GM19372 (cell line): Measurements from ENCODE around the gene ZC2HC1B.
"Not testable (repeated sequence)": the region's sequence is repeated elsewhere in the genome, so short reads cannot be mapped to it uniquely, and the experiment has no call there.

Experiments
- ATAC-seq: cut with Tn5 transposase; IDR thresholded peaks from one replicate; pipeline ENCODE4 v1.9.1; 2021; ENCODE audit warnings: mild to moderate bottlenecking, low read depth, moderate library complexity; ENCODE audit not compliant: unreplicated experiment

ZC2HC1B gene, protein sequence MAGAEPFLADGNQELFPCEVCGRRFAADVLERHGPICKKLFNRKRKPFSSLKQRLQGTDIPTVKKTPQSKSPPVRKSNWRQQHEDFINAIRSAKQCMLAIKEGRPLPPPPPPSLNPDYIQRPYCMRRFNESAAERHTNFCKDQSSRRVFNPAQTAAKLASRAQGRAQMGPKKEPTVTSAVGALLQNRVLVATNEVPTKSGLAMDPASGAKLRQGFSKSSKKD

DNA sequence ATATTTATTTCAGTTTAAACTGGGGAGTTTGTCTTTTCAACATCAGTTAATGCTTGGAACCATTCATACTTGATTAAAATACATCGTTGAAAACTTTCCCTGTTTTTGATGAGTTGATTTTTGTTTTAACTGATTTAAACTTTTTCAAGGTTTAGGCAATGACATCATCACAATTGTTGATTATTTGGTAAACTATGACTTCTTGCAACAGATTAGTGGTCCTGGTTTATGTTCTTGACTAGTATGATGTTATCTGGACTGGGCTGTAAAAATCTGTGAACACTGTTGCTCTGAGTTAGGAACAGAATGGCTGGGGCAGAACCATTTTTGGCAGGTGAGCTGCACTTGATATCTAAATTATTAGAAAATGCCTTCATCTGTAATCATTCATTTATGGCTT is at the start of gene ZC2HC1B:
Gene ZC2HC1B (plus strand): TSS at position 241 of the 400 bp plus-strand sequence. CDS start 66 bp downstream, at position 307.
- ATAC-seq, result no peak

DNA sequence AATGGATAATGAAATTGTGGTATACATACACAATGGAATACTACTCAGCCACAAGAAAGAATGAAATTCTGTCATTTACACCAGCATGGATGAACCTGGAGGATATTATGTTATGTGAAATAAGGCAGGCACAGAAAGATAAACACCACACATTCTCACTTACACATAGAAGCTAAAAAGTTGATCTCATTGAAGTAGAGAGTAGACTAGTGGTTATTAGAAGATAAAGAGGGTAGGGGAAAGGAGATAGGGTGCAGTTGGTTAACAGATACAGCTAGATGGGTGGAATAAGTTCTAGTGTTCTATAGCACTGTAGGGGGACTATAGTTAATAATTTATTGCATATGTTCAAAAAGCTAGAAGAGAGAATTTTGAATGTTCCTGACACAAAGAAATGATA is 46.7 kb upstream of the ZC2HC1B start:
- ATAC-seq, result no peak

DNA sequence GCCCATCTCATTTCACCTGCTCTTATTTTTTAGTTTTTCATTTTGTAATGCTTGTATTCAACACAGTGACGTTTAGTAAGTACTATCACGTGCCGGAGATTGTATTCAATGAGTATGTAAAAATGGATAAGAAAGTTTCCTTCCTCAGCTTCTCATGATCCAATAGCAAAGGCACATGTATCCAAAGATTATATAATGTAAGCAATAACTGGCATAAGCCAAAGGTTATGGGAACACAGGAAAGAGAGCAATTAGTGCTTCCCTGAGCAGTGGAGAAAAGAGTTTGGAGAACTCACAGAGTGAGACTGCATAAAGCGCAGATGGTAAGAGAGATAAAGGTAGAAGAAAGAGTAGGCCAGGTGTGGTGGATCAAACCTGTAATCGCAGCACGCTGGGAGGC is 42.9 kb upstream of the ZC2HC1B start:
- ATAC-seq, result no peak

DNA sequence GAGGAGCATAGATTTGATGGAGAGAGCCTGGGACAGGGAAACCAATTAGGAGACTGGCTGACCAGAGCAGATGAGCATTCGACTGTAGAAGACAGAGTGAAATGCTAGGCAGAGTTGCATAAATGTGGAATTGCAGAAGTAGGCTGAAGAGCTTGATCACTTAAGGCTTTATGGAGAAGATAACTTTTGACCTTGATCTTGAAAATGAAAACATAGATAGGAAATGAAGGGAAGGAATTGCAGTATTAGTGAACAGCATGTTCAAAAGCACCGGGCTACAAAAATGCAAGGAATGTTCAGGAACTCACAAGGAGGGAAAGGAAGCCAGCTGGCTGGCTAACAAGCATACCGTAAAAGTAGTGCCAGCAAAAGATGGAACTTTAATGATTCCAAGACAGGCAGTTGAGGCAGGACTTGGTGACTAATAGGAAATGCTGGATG is 41.7 kb upstream of the ZC2HC1B start:
- no peak for ATAC-seq

DNA sequence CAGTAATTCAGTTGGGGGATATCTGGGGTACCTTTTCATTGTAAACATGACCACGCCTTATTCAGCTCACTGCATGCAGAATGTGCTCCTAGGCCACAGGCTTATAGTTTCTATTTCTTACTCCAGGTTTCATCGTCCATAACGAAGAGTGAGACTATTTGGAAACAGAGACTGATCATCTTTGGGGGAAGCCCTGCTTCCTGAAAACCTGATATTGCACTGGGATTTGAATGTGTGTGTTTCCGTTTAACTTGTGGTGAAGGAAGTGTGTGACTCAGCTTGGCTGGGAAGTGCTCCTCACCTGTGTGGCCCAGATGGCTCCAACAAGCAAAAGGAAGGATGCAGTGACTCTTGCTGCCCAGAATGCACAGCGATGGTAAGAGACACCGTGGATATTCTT is 40.7 kb upstream of the ZC2HC1B start:
- ATAC-seq, result no peak

DNA sequence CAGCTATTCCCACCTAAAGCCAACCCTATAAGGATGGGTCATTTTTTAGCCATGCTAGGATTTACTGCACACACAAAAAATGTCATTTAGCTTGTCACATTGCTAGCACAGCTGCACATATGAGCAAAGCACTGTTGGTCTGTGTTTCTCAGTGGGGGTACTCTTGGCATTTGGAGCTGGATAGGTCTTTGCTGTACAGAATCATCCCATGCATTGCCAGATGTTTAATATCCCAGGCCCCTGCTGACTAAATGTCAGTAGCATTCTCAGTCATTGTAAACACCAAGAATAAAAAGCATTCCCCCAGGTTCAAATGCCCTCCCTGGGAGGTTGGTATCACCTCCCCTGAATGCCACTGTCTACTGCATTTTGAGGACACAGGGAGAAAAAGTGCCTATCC is 35.7 kb upstream of the ZC2HC1B start:
- no peak for ATAC-seq

DNA sequence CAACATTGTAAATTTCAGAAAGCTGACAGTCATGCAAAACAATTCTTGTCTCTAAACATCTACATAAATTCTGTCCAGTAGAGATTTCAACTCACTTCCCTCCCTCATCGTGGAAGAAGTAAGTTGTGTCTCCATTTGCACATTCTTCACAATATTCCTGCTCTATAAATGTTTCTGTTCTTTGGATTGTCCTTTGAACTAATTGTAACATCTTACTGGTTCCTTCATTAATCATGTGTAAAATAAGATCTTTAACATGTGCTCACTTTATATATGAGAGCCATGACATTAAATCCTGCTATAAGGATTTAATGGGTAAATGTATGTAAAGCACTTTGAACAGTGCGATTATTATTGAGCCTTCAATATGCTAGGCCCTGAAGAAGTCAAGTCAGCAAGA is 28.1 kb upstream of the ZC2HC1B start:
- ATAC-seq, result no peak

DNA sequence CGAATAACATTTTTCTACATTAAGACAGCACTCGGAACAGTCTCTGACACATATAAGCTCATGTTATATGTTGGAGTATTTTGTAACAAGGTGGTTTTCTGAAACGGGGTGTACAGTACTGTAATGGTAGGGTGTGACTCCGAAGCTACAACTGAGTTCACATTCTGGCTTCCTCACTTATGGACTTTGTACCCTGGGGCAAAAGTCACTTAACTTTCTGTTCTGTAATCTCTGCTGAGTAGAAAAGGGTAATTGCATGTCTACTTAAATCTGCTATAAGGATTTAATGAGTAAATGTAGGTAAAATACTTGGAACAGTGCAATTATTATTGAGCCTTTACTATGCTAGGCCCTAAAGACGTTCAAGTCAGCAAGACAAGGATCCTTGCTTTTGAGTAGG is 25.9 kb upstream of the ZC2HC1B start:
- no peak for ATAC-seq

DNA sequence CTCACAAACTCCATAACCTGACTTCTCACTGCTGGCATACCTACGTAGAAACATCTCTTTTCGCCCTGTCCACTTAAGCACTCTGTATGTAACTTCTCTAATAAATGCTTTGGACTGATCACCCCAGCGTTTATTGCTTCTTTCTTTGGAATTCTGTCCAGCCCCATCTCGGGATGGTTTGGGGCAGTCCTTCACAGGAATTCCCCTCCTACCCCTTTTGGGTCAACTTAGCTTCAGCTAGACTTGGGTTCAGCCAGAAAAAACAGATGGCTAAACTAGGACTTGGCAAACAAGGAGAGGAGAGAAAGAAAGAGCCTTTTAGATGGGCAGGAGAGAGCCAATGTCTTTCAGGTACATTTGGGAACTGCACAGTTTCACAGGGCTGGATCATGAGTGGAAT is 25.1 kb upstream of the ZC2HC1B start:
- ATAC-seq, result no peak

DNA sequence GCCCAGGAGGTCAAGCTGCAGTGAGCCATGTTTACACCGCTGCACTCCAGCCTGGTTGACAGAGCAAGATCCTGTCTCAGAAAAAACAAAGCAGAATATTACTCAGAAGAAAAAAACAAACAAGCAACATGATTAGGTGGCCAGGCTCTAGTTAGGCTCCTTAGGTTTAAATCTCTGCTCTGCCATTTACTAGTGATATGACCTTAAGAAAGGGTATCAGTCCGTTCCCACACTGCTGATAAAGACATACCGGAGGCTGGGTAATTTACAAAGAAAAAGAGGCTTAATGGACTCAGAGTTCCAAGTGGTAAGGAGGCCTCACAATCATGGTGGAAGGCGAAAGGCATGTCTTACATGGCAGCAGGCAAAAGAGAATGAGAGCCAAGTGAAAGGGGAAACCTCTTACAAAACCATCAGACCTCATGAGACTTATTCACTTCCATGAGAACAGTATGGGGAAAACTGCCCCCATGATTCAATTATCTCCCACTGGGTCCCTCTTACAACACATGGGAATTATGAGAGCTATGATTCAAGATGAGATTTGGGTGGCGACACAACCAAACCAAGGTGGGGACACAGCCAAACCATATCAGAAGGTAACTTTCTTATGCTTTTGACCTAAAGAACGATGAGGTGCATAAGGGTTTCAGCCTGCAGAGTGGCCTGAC is 23.5 kb upstream of the ZC2HC1B start:
- ATAC-seq, result no peak

DNA sequence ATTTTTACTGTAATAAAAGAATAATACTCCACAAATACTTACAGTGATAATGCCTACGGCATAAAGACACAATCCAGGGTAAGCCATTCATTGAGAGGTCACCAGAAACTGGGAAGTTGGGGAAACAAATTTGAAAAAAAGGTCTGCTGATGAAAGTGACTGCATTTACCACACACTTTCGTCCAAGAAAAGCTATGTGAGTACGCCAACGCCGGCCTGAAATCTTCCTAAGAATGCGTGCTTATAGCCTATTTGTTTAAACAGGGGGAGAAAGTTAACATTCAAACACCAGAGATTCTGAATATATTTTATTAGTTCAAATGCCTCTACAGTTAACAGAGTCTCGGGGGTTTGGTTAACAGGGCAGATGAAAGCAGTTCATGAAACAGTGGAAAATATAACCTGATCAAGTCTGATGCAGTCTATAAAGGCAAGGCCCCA is 21.8 kb upstream of the ZC2HC1B start:
- peak; percentile 21 for ATAC-seq

DNA sequence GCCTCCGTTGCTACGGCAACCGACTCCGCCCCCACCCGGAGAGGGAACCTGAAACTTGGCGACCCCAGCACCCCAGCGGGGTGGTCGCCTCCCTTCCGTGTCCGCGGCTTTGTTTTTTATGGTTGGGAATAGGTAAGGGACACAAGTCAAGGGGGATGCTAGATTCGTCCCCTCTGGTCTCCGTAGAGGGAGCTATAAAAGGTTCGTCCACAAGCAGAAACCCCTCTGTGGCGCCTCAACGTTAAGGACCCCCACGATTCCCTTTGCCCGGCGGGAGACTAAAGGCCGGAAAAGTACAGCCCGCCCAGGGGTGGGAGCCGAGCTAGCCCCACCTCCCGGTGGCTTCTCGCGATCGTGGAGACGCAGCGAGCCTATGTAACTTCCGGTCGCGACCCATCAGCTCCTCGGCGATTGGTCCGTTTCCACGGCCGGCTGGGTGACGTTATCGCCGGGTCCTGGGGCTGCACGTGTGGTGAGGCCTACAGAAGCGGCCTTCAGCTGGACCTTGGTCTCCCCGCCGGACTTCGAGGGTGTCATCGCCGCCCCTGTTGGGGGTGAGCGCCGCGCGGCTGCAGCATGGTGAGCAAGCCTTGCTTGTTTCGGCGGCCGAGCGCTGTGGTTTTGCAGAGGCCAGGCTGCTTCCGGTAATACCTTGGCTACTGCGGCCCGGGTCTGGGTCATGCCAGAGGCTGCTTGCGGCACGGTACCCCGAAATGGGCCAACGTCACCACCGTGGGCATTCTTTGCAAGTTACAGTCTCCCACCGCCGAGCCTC is 21.2 kb upstream of the ZC2HC1B start, which contains the start of gene LTV1:
Gene LTV1 (plus strand): TSS at position 437 of the 775 bp plus-strand sequence. CDS start 140 bp downstream, at position 577.
- ATAC-seq, result peak; percentile 100

DNA sequence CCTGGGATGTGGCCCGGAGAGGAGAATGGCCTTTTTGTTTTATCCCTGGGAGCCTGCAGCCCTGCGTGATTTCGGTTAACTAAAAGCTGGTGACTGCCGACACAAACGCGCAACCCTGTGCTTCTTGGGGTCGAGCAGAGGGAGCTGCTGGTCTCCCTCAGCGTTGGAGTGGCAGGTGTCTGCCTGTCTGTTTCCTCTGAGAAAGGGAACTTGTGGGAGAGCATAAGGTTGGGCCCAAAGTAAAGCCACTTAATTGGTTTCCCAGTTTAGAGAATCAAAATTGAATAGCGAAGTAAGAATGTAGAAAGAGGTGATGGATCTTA is 20.6 kb upstream of the ZC2HC1B start:
- peak; percentile 2 for ATAC-seq

DNA sequence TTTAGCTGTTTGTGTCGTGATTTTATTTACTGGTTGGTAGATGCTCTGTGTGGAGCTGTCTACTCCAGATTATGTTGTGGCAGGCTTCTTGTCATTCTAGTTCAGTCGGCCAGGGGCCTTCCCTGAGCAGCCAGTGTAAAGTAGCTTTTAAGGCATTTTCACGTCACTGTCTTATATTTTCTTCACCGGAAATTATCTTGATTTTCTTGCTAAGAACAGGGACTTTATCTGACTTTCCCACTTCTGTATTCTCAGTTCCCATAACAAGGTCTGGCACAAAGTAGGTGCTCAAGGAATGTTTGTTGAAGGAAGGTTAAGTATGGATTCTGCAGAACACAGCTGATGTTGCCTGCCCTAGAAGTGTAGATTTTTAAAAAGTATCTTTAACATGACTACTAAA is 20.3 kb upstream of the ZC2HC1B start:
- ATAC-seq, result no peak

DNA sequence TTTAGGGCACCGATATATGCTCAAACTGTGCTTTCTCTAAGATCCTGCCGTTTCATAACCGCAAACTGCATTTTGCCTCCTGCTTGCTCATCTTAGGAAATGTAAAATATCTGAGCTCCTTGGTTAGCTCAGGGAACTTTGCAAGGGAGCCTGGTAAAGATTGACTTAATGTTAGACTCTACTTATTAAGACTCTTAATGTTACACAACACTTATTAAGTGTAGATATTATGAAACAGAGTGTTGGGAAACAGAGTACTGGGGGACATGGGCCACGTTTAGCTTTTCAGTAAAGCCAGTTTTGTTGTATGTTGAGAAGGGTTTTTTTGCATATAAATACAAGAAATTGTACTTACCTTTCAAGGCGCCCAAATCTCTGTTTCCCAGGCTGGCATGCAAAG is 19.2 kb upstream of the ZC2HC1B start:
- ATAC-seq, result no peak

DNA sequence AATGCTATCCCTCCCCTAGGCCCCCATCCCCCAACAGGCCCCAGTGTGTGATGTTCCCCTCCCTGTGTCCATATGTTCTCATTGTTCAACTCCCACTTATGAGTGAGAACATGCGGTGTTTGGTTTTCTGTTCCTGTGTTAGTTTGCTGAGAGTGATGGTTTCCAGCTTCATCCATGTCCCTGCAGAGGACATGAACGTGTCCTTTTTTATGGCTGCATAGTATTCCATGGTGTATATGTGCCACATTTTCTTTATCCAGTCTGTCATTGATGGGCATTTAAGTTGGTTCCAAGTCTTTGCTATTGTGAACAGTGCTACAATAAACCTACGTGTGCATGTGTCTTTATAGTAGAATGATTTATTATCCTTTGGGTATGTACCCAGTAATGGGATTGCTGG is 12.6 kb upstream of the ZC2HC1B start:
- not testable (repeated sequence) for ATAC-seq

DNA sequence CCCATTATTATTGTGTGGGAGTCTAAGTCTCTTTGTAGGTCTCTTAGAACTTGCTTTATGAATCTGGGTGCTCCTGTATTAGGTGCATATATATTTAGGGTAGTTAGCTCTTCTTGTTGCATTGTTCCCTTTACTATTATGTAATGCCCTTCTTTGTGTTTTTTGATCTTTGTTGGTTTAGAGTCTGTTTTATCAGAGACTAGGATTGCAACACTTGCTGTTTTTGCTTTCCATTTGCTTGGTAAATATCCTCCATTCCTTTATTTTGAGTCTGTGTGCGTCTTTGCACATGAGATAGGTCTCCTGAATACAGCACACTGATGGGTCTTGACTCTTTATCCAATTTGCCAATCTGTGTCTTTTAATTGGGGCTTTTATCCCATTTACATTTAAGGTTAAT is 9.2 kb upstream of the ZC2HC1B start:
- ATAC-seq, result not testable (repeated sequence)

DNA sequence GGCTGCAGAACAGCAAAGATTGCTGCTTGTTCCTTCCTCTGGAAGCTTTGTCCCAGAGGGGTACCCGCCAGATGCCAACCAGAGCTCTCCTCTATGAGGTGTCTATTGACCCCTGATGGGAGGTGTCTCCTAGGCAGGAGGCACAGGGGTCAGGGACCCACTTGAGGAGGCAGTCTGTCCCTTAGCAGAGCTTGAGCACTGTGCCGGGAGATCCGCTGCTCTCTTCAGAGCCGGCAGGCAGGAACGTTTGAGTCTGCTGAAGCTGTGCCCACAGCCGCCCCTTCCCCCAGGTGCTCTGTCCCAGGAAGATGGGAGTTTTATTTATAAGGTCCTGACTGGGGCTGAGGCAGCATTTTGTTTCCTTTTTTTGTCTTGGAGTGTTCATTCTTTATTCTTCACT is 7.5 kb upstream of the ZC2HC1B start:
- ATAC-seq, result not testable (repeated sequence)

DNA sequence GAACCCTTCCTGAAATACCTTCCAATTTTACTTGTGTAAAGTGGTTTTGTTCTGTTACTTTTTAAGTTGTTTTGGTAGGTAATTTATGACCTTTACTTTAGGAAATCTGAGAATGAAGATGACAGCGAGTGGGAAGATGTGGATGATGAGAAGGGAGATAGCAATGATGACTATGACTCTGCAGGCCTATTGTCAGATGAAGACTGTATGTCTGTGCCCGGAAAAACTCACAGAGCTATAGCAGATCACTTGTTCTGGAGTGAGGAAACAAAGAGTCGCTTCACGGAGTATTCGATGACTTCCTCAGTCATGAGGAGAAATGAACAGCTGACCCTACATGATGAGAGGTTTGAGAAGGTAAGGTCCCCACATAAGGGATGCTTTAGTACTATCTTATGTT is 6.6 kb upstream of the ZC2HC1B start:
- no peak for ATAC-seq

DNA sequence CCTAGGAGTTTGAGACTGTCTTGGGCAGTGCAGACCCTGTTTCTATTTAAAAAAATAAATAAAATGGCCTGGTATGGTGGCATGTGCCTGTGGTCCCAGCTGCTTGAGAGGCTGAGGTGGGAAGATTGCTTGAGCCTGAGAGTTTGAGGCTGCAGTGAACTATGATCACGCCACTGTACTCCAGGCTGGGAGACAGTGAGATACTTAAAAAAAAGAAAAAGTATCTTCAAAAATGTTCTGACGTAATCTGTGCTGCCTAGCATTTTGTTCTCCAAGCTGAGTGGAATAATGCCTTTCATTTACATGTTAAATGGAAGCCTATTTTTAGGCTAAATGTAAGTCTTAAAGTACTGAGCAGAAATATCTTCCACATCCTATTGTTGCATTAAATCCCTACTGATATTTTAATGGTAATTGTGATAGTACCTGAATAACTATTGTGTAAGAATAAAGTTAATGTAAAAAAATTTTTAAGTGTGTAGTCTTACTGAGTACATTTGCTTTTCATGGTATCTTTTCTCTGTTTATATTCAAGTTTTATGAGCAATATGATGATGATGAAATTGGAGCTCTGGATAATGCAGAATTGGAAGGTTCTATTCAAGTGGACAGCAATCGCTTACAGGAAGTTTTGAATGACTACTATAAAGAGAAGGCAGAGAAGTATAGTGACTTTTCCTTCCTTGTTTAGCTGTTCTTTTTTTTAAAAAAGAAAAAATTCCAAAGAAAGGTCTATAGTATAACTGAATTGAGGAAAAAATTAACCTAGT is 4.2 kb upstream of the ZC2HC1B start:
- ATAC-seq, result no peak

DNA sequence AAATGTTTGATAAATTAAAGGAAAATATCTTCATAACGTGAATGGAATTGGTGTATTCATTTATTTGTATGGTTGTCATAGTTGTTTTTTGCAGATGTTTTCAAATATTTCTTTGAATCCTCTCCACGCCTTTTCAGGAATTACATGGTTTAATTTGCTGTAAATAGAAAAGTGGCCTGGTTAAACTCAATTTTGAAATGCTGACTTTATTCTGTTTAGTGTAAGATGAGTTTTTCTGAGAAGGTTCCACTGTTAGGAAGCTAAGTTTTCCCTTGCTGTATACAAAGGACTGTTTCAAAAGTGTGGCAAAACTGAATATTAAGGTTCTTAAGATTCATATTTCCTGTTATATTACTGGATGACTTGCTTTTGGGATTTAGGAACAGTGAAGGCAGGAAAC is 503 bp upstream of the ZC2HC1B start:
- ATAC-seq, result no peak
